ENCODE measurements around the gene OPCML. TPM values are rescaled to one million over a fixed set of nuclear protein-coding genes. Genes with fewer than 3 reads are reported as not detected.

OPCML gene
- polyA plus RNA-seq, 1 donor from 2014 or later = 11.6 TPM

DNA sequence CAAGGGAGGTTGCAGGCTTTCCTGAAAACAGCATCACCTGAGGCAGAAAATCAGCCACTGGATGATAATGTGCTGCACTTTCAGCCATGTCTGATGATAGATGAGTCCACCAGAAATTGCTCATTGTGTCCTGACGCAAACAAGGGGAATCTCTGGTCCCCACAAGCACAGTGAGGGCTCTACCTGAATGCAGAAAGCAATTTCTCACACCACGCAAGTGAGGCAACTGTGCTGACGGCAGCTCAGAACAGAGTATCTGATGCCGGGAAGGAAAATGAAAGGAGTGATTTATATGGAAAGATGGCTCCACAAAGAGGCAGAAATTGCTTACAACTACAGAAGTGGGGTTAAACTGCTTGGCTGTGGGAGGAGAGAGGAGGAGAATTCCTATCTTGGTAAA lies 867.1 kb downstream of the OPCML start:
- Histone ChIP-seq H3K4me3 (ENCODE audit: low read length) (peak overlapping the region; percentile 7), H3K27ac (ENCODE audit: low read length) (peak overlapping the region; percentile 49), H3K27me3 (ENCODE audit: insufficient read depth, low read depth, low read length) (no peaks in the 10 kb centered on the region), H3K9ac (ENCODE audit: low read length) (no peak overlapping the region), H2AFZ (ENCODE audit: low read depth, low read length) (no peak overlapping the region), H3F3A (ENCODE audit: insufficient read depth, low read length, poor library complexity, severe bottlenecking) (no peaks in the 10 kb centered on the region), H3K79me2 (replicated peaks; ENCODE audit: insufficient read depth, low read length) (no peaks in the 10 kb centered on the region), H3K4me2 (ENCODE audit: low read length) (no peak overlapping the region), H3K36me3 (ENCODE audit: insufficient read depth, low read length) (no peaks in the 10 kb centered on the region), H3K9me3 (ENCODE audit: low read length) (no peaks in the 10 kb centered on the region), H3K9me2 (ENCODE audit: insufficient read depth, low read length) (no peaks in the 10 kb centered on the region), H4K20me1 (ENCODE audit: insufficient read depth) (no peaks in the 10 kb centered on the region)
- no peak for TF ChIP-seq MXI1 (conservative IDR thresholded peaks at IDR 0.05; ENCODE audit: poor library complexity, severe bottlenecking)
- no peak for TF ChIP-seq SMC3 (conservative IDR thresholded peaks at IDR 0.05; ENCODE audit: poor library complexity)
- no peak for TF ChIP-seq RAD21 (conservative IDR thresholded peaks at IDR 0.05)
- no peak for TF ChIP-seq EP300 (conservative IDR thresholded peaks at IDR 0.05; ENCODE audit: poor library complexity, severe bottlenecking)
- no peak for TF ChIP-seq CTCF (IDR thresholded peaks at IDR 0.05; ENCODE audit: poor library complexity, severe bottlenecking)
- TF ChIP-seq POLR2AphosphoS5 (IDR thresholded peaks at IDR 0.05) = no peak
- no peak for TF ChIP-seq TAF1 (IDR thresholded peaks at IDR 0.05; ENCODE audit: low read depth)
- TF ChIP-seq EZH2 (IDR thresholded peaks at IDR 0.05; ENCODE audit: borderline replicate concordance, insufficient read depth, low read length, poor library complexity, severe bottlenecking) = no peak
- TF ChIP-seq REST (IDR thresholded peaks at IDR 0.05; ENCODE audit: borderline replicate concordance) = no peak

DNA sequence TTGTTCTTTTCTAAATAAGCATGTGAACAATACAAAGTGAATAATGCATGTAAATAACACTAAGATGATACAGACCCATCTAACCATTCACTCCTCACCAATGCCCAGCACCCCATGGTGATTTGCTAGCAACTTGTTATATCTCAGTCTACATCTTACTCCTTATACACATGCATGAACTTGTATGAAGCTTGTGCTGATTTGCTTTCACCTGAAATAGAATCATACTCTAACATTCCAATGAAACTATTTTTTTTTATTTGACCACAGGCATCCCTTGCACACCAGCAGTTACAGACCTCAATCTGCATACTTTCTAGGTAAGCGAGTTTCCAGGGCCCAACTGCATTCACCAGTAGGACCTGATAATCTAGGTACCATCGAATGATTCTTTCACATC lies 873.6 kb downstream of the OPCML start:
- no peak overlapping the region for H3K4me3 ChIP-seq (ENCODE audit: low read length)
- no peak overlapping the region for H3K27ac ChIP-seq (ENCODE audit: low read length)
- no peaks in the 10 kb centered on the region for H3K9me2 ChIP-seq (ENCODE audit: insufficient read depth, low read length)
- no peaks in the 10 kb centered on the region for H3K36me3 ChIP-seq (ENCODE audit: insufficient read depth, low read length)
- H2AFZ ChIP-seq (ENCODE audit: low read depth, low read length) = no peak overlapping the region
- no peaks in the 10 kb centered on the region for H3K27me3 ChIP-seq (ENCODE audit: insufficient read depth, low read depth, low read length)
- no peak overlapping the region for H3K4me2 ChIP-seq (ENCODE audit: low read length)
- no peak overlapping the region for H3K9ac ChIP-seq (ENCODE audit: low read length)
- no peaks in the 10 kb centered on the region for H3K79me2 ChIP-seq (replicated peaks; ENCODE audit: insufficient read depth, low read length)
- no peaks in the 10 kb centered on the region for H3F3A ChIP-seq (ENCODE audit: insufficient read depth, low read length, poor library complexity, severe bottlenecking)
- no peak for TF ChIP-seq CTCF (IDR thresholded peaks at IDR 0.05; ENCODE audit: poor library complexity, severe bottlenecking)
- TF ChIP-seq EP300 (conservative IDR thresholded peaks at IDR 0.05; ENCODE audit: poor library complexity, severe bottlenecking) = no peak
- no peak for TF ChIP-seq SMC3 (conservative IDR thresholded peaks at IDR 0.05; ENCODE audit: poor library complexity)
- no peak for TF ChIP-seq TAF1 (IDR thresholded peaks at IDR 0.05; ENCODE audit: low read depth)
- no peak for TF ChIP-seq REST (IDR thresholded peaks at IDR 0.05; ENCODE audit: borderline replicate concordance)
- no peak for TF ChIP-seq EZH2 (IDR thresholded peaks at IDR 0.05; ENCODE audit: borderline replicate concordance, insufficient read depth, low read length, poor library complexity, severe bottlenecking)
- TF ChIP-seq MXI1 (conservative IDR thresholded peaks at IDR 0.05; ENCODE audit: poor library complexity, severe bottlenecking) = no peak
- TF ChIP-seq RAD21 (conservative IDR thresholded peaks at IDR 0.05) = no peak
- TF ChIP-seq POLR2AphosphoS5 (IDR thresholded peaks at IDR 0.05) = no peak
- no peaks in the 10 kb centered on the region for H3K9me3 ChIP-seq (ENCODE audit: low read length)
- no peaks in the 10 kb centered on the region for H4K20me1 ChIP-seq (ENCODE audit: insufficient read depth)
